GM18907 (cell line): Measurements from ENCODE around the gene ZKSCAN8.

ENCODE experiments used
- ATAC-seq: cut with Tn5 transposase; IDR thresholded peaks from one replicate; pipeline ENCODE4 v1.9.1; 2021; ENCODE audit warnings: mild to moderate bottlenecking, moderate library complexity; ENCODE audit not compliant: unreplicated experiment

The ZKSCAN8 gene

GRCh38 chr6:28139860-28140543, 1.7 kb upstream of the ZKSCAN8 start:
- no peak for ATAC-seq

DNA sequence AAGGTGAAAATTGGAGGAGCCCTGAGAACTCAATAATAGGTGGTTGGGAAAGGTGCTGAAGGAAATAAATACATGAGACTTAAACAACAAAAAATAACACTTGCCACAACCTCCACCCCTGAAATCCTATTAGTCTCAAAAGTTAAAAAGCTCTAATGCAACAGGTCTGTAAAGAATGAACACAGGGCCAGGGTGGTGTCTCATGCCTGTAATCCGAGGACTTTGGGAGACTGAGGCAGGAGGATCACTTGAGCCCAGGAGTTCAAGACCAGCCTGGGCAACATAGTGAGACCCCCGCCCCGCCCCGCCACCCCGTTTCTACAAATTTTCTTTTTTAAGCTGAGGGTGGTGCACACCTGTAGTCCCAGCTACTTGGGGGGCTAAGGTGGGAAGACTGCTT, 1.1 kb upstream of the ZKSCAN8 start:
- no peak for ATAC-seq

- ATAC-seq: no peak
These were observed 763 bp downstream of the ZKSCAN8 start for GRCh38 chr6:28142446-28142845.

- ATAC-seq: no peak
These were observed 3.5 kb downstream of the ZKSCAN8 start for GRCh38 chr6:28145231-28145630.

- ATAC-seq: no peak
These were observed 10.8 kb downstream of the ZKSCAN8 start for GRCh38 chr6:28152531-28152930.

DNA sequence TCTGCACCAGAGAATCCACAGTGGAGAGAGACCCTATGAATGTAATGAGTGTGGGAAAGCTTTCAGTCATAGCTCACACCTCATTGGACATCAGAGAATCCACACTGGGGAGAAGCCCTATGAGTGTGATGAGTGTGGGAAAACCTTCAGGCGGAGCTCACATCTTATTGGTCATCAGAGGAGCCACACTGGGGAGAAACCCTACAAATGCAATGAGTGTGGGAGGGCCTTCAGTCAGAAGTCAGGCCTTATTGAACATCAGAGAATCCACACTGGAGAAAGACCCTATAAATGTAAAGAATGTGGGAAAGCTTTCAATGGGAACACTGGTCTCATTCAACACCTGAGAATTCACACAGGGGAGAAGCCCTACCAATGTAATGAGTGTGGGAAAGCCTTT, 11.9 kb downstream of the ZKSCAN8 start:
- ATAC-seq: no peak

GRCh38 chr6:28154357-28154756, 12.7 kb downstream of the ZKSCAN8 start:
- no peak for ATAC-seq

DNA sequence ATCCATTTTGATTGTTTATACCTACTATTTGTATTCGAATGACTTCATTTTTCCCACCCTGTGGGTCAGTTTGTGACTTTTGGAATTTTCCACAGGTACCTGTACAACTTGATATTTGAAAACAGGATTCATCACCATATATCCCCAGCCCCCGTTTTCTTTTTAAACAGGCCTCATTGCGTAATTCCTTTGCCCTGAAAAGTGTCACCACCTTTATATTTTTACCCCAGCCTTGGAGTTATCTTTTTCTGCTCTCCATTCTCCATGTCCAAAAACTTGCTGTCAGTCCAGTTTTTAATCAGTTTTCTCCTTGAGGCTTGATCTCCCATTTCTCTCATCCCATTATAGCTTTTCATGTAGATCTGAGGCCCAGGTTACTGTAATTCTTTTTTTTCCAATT, 16.6 kb downstream of the ZKSCAN8 start:
- ATAC-seq: no peak

- no peak for ATAC-seq
These were observed 17.4 kb downstream of the ZKSCAN8 start for GRCh38 chr6:28159029-28159607.

DNA sequence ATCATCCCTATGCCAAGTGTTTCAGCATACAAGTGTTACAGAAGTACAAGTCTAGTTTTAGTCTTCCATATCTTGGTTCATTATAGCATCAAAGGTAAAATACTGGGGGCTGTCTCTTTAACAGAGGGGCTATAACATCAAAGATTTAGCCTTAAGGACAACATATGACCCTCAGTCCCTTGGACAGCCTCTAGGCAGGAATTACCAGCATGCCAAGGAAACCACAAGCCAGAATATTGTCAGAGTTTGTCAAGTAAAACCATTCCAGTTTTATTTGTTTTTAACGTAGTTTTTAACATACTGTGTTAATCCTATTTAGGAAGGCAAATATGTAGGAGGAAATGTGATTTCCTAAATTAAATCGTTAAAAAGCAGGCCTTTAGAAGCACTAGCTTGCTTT, 18.6 kb downstream of the ZKSCAN8 start:
- no peak for ATAC-seq

DNA sequence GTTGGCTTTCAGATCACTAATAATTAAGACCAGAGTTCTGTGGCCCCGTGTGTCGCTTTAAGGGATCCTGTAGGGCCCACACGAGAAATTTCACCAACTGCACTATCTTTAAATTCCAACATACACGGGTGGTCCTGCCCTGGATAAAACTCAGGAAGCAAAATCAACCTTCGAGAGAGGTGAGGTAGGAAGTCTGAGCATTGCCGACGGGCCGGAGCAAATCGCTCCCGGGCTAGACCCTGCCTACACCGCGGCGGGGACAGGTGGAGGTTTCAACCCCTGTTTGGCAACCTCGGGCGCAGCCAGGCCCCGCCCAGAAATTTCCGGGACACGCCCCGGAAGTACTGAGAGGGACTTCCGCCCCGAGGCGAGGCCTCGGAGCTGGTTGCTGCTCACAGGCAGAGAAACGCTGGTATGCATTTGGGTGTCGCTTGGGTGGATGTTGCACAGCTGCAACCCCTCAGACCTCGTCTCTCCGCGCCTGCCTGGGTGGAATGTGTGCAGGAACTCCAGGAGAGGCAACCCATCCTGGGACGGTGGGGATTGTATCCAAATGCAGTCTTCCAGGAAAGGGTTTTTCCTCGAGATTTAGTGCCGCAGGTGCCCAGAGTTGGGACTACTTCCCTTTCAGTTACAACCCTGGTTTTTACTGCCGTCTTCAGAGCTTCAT, 19.9 kb downstream of the ZKSCAN8 start:
- peak; percentile 93 for ATAC-seq

DNA sequence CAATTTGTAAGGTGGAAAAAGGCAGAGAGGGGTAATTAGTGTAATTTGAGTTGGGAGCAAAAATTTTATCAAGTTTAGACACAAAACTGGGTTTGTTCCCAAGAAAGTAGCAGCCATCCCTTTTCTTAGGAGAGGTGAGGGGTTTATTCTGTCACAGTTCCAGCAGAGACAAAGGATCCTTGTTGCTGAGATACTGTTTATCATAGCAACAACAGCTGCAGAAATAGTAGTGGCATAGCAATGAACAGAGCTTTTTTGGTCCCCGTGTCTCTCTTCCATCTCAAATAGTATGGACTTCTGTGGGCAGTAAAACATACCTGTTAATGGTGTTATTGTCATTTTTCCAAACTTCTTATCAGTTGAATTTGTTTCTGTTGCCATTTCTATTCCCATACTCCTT, 23.9 kb downstream of the ZKSCAN8 start:
- ATAC-seq: no peak

DNA sequence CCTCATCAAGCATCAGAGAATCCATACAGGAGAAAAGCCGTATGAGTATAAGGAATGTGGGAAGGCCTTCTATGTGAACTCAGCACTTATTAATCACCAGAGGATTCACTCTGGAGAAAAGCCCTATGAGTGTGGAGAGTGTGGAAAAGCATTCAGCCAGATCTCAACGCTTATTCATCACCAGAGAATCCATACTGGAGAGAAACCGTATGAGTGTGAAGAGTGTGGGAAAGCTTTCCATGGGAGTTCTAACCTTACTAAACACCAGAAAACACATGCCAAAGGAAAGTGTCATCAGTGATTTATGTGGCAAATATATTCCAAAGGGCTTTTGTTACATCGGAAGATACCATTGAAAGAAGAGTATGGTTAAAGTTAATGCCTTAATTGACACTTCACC, 25.4 kb downstream of the ZKSCAN8 start:
- no peak for ATAC-seq

DNA sequence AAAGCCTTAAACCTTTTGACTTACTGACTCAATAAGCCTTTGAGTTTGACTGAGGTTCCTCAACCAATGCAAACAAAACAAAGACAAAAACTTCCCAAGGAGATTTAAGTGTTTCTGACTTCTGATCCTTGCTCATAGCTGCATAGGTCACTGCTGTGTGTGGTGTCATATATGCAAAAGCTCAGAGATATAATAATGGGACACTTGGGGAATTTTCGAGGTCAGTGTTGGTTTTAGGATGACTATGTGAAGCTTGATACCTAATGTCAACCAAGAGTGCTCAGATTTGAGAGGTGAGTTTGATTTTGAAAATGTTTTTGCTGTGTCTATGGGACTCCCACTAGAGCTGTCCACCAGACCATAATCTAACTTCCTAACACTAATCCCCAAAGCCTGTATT, 26.2 kb downstream of the ZKSCAN8 start:
- ATAC-seq: no peak

- ATAC-seq: no peak
These were observed 29.6 kb downstream of the ZKSCAN8 start for GRCh38 chr6:28171271-28171670.

GRCh38 chr6:28172006-28172405, 30.3 kb downstream of the ZKSCAN8 start:
- no peak for ATAC-seq

DNA sequence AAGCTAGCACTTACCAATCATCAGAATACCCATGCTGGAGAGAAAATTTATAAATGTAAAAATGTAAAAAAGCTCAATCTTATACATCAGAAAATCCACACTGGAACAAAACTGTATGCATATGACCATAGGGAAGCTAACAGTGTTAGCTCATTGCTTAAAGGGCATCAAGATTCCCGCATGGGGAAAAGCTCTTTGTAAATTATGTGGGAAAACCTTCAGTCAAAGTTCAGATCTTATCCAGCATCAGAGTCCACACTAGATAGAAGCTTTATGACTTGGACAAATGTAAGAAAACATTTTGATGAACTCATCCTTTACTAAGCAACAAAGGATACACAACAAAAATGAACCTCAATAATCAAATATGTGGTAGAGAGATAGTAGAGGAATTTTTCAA, 34.7 kb downstream of the ZKSCAN8 start:
- ATAC-seq: no peak

DNA sequence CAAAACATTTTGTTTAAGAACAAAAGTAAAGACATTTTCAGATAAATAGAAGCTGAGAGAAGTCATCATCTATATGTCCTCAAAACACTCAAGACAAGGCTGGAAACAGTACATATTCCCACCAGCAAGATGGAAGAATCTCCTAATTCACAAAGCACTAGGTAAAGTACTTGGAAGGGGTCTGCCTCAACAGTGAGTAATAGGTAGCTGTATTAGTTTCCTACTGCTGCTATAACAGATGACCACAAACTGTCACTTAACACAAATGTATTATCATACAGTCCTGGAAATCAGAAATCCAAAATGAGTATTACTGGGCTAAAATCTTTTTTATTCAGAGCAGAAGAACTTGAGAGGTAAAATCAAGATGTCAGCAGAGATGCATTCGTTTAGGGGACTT, 40.6 kb downstream of the ZKSCAN8 start:
- ATAC-seq: no peak

DNA sequence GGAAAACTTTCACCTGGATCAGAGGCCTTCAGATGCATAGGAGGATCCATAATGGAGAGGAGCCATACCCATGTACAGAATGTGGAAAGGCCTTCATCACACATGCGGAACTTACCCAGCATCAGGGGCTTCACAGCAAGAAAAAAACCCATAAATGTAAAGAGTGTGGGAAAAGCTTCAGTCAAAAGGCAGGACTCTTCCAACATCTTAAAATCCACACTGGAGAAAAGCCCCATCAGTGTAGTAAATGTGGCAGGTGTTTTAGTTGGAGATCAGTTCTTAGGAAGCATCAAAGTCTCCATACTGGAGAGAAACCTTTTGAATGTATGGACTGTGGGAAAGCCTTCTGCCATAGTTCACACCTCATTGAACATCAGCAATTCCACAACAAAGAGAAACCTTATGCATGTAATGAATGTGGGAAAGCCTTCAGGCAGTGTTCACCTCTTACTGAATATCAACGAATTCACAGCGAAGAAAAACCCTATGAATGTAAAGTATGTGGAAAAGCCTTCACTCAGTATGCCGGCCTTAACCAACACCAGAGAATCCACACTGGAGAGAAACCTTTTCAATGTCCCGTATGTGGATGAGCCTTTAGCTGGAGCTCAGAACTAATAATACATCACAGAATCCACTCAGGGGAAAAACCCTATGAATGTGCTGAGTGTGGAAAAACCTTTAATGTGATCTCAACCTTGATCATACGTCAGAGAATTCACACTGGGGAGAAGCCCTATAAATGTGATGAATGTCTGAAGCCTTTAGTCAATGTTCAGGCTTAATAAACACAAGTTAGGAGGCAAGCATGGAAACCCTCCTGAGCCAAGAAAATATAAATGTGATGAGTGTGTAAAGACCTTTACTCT, 46.7 kb downstream of the ZKSCAN8 start:
- no peak for ATAC-seq

GRCh38 chr6:28200020-28200419, 58.3 kb downstream of the ZKSCAN8 start:
- no peak for ATAC-seq

GRCh38 chr6:28203201-28203600, 61.5 kb downstream of the ZKSCAN8 start:
- no peak for ATAC-seq
